Cardiac septum (tissue), 1 donor: ENCODE results near the gene PLXNA1. TPM values are rescaled to one million over a fixed set of nuclear protein-coding genes. Genes with fewer than 3 reads are reported as not detected.

Experiments used
- DNase-seq: peaks from one replicate; pipeline ENCODE4 v3.0.0-alpha.2; 2020; ENCODE audit warnings: low spot score
- intact Hi-C: fragments of 100-400 bp; cut with DNase I; formaldehyde crosslinking; loops from one replicate; pipeline ENCODE4 v1.14.0; 2022
- total RNA-seq: library from RNA; stranded (reverse); fragmentation: NEBNext Ultra II Directional; extraction: Animal tissue kit (Norgen Biotek cat#: 25700); gene quantifications from one replicate; pipeline ENCODE4 v1.2.1, GENCODE V29; 2021
- donor health status: DM: no; HTN: no; CAD: no.

Gene PLXNA1
- total RNA-seq, 1 donor from 2014 or later: 31.6 TPM

DNA sequence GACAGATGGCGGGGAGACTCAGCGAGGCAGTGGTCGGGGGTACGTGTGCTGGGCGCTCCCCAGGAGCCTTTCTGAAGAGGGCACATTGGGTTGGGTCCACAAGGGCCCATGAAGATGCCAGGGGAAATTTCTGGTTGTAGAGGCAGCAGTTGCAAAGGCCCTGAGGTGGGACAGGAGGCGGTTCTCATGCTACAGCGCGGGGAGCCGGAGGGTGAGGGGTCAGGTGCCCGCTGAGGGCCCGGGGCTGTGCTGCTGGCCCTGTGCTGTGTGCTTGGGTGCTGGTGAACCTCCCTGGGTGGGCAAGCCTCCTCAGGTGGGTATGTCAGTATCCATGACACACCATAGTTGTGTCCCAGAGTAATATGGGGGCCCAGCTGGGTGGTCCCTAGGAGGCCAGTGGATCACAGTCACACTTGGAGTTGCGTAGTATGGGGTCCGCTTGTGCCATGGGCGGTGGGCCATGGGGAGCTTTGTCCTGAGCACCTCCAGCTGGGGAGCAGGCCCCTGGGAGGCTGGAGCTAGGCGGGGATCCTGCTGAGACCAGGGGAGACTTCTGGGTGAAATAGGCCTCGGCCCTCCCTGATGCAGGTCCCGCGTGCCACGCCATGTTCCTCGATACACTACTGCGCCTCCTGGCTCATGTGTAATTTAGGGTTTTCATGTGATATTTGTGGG lies 44.3 kb downstream of the PLXNA1 start:
- no peak for DNase-seq
- intact Hi-C loops: no loop called here

DNA sequence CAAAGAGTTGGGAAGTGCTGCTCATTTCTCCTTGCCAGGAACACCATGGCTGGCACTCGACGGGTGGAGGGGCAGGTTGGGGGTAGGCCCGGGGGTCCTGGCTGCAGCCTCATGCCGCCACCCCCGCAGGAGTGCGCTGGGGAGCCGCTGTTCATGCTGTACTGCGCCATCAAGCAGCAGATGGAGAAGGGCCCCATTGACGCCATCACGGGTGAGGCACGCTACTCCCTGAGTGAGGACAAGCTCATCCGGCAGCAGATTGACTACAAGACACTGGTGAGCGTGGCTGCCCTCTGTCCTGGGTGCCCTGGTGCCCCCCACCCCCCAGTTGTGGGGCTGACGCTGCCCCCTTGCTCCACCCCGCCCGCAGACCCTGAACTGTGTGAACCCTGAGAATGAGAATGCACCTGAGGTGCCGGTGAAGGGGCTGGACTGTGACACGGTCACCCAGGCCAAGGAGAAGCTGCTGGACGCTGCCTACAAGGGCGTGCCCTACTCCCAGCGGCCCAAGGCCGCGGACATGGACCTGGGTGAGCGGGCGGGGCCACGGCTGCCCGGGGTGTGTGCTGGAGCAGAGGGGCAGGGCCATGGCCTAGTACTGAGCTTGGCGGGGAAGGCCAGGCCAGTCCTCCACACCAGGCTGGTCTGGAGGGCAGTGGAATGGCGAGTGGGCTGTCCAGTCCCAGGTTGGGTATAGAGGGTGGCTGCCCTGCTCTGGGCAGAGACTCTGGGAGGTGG lies 45.1 kb downstream of the PLXNA1 start:
- intact Hi-C loops: no loop called here
- no peak for DNase-seq

DNA sequence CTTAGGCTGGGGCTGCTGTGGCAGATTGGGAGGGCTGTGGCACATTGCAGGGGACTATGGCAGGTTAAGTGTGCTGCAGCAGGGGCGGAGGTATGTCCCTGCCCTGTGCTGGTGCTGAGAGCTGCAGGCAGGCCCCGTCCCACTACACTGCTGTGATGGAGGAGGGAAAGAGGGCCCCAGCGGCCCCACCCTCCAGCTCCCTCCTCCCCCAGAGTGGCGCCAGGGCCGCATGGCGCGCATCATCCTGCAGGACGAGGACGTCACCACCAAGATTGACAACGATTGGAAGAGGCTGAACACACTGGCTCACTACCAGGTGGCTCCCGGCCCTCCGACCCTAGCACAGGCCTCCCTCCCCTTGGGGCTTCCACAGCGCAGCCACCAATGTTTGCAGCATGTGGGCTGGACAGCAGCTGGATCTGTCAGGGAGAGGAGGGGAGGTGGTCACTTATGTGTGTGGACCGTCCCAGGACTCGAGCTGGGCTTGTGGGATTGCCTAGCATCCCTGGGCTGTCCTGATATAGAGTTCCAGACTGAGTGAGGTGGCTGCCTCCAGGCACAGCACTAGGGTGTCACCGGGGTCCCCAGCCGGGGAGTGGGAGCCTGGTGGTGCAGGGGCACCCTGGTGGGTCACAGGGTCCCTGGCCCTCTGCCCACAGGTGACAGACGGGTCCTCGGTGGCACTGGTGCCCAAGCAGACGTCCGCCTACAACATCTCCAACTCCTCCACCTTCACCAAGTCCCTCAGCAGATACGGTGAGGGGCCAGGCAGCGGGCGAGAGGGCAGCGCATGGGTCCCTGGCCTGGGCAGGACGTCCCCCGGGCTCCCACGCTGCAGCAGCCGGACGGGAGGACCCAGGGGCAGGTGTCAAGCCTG lies 46.1 kb downstream of the PLXNA1 start:
- intact Hi-C loops: no loop called here
- no peak for DNase-seq

DNA sequence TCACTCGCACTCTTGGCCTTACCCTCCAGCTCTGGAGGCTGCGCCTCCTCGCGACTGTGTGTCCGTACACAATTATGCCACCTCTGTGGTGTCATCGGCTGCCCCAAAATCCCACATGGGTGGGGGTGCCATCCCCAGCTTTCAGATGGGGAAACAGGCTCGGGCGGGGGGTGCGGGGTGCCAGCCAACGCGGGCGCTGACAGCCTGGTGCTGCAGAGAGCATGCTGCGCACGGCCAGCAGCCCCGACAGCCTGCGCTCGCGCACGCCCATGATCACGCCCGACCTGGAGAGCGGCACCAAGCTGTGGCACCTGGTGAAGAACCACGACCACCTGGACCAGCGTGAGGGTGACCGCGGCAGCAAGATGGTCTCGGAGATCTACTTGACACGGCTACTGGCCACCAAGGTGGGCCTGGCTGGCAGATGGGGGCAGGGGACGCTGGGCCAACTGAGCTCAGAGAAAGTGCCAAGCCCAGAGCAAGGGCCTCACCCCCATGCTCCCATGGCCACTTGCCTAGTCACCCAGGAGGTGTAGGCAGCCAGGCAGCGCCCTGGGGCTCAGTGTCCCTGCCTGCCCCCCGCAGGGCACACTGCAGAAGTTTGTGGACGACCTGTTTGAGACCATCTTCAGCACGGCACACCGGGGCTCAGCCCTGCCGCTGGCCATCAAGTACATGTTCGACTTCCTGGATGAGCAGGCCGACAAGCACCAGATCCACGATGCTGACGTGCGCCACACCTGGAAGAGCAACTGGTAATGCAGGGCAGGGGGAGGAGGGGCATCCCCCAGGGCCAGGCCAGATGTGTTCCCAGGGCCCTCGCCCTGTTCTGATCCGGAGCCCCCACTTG lies 47.0 kb downstream of the PLXNA1 start:
- no peak for DNase-seq
- intact Hi-C loops: no loop called here

DNA sequence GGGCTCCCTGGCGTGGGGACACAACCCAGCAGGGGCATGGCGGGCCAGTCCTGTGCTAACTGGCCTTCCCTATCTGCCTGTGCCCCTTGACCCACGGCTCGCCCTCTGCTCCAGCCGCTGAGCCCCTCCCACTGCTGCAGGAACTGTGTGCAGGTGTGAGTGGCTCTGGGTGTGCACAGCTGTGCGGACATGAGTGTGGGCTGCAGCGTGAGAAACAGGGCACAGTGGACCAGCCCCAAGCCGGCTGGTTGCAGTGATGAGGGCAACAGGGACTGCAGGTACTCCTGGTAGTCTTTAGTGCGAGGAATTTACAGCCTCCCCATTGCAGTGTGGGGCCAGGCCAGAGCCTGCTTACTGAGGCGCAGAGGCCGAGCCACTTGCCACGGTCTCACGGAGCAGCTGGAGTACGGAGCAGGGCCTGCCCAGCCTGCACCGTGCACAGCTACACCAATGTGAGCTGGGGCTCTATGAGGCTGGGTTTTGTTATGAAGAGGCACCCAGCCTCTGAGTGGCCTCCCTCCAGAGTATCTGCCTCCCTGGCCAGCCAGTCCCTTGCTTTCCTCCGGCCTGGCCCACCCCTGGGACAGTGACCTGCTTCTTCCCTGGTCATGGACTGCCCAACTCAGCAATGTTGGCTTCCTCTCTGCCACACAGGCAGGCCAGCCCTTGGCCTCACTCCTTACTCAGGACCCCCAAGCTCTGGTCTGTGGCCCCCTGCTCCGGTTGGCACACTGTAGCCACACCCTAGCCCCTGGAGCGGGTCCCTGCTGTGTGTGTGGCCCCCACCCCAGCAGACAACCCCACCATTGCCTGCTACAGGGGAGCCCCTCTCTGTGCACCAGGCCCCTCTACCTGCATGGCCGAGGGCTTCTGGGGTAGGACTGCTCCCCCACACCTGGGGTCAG lies 47.8 kb downstream of the PLXNA1 start:
- intact Hi-C loops: no loop called here
- no peak for DNase-seq

GRCh38 chr3:127031413-127031810 lies 48.5 kb downstream of the PLXNA1 start:
- no peak for DNase-seq
- intact Hi-C loops: no loop called here

GRCh38 chr3:127031845-127032244 lies 48.9 kb downstream of the PLXNA1 start:
- DNase-seq: no peak
- intact Hi-C loops: no loop called here

DNA sequence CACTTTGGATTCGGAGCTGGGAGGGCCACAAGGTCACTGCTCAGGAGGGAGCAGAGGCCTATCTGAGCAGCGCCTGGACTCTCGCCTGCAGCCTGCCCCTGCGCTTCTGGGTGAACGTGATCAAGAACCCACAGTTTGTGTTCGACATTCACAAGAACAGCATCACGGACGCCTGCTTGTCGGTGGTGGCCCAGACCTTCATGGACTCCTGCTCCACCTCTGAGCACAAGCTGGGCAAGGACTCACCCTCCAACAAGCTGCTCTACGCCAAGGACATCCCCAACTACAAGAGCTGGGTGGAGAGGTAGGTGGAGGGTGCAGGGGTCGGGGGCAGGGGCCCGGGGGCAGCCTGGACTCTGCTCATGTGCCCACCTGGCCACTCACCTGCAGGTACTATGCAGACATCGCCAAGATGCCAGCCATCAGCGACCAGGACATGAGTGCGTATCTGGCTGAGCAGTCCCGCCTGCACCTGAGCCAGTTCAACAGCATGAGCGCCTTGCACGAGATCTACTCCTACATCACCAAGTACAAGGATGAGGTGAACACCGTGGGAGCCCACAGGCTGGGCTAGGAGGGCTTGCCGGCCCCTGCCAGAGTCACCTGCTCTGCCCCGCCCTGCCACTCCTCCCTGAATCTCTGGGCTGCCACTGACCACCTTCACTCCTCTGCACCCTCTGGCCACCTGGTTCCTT lies 49.5 kb downstream of the PLXNA1 start:
- no peak for DNase-seq
- intact Hi-C loops: no loop called here

Other genes starting within 250 kb of the PLXNA1 start
- gene PRR23E, start 210.0 kb downstream of the PLXNA1 start, total RNA-seq: not detected